ENCODE results near the gene NUFIP2.
"Not testable (repeated sequence)": the region's sequence is repeated elsewhere in the genome, so short reads cannot be mapped to it uniquely, and the experiment has no call there.

The NUFIP2 gene

GRCh38 chr17:29238133-29238850 lies 55.7 kb downstream of the NUFIP2 start:
- no peak for DNase-seq

- DNase-seq, result no peak
These were observed 56.3 kb downstream of the NUFIP2 start for GRCh38 chr17:29237476-29238132.

GRCh38 chr17:29235904-29236303 lies 58.0 kb downstream of the NUFIP2 start:
- no peak for DNase-seq

GRCh38 chr17:29234972-29235371 lies 59.0 kb downstream of the NUFIP2 start:
- not testable (repeated sequence) for DNase-seq

GRCh38 chr17:29233301-29233700 lies 60.6 kb downstream of the NUFIP2 start:
- DNase-seq, result no peak

- no peak for DNase-seq
These were observed 68.6 kb downstream of the NUFIP2 start for GRCh38 chr17:29225396-29225795.

GRCh38 chr17:29221338-29221737 lies 72.6 kb downstream of the NUFIP2 start:
- DNase-seq, result not testable (repeated sequence)

- no peak for DNase-seq
These were observed 74.4 kb downstream of the NUFIP2 start for GRCh38 chr17:29219378-29220047.

- no peak for DNase-seq
These were observed 77.1 kb downstream of the NUFIP2 start for GRCh38 chr17:29216856-29217255.

GRCh38 chr17:29216181-29216580 lies 77.8 kb downstream of the NUFIP2 start:
- DNase-seq, result no peak

- DNase-seq, result no peak
These were observed 78.2 kb downstream of the NUFIP2 start for GRCh38 chr17:29215717-29216116.

GRCh38 chr17:29215174-29215573 lies 78.8 kb downstream of the NUFIP2 start:
- no peak for DNase-seq

- no peak for DNase-seq
These were observed 79.5 kb downstream of the NUFIP2 start for GRCh38 chr17:29214215-29215146.

GRCh38 chr17:29212681-29213121 lies 81.2 kb downstream of the NUFIP2 start:
- DNase-seq, result no peak

GRCh38 chr17:29212094-29212631 lies 81.8 kb downstream of the NUFIP2 start:
- no peak for DNase-seq

GRCh38 chr17:29210879-29211278 lies 83.1 kb downstream of the NUFIP2 start:
- DNase-seq, result no peak

- DNase-seq, result no peak
These were observed 84.9 kb downstream of the NUFIP2 start for GRCh38 chr17:29209073-29209472.

- no peak for DNase-seq
These were observed 86.0 kb downstream of the NUFIP2 start for GRCh38 chr17:29207975-29208374.
